ENCODE measurements around the gene PRR14.

The PRR14 gene

GRCh38 chr16:30650369-30651123 is at the start of gene PRR14:
Gene PRR14 (plus strand): TSS chr16:30650960. CDS start chr16:30651646, 686 bp downstream.
- Histone ChIP-seq H3K27me3 (replicated peaks; ENCODE audit: control insufficient read depth, insufficient read depth, low read length) (no peaks in the 10 kb centered on the region), H3K4me1 (ENCODE audit: control insufficient read depth, insufficient read depth, low read length) (peaks cover 14% of the 10 kb centered on the region), H3K9me3 (ENCODE audit: control insufficient read depth, low read length) (no peaks in the 10 kb centered on the region), H3K36me3 (ENCODE audit: control insufficient read depth, insufficient read depth, low read length, severe bottlenecking) (peaks cover 24% of the 10 kb centered on the region), H3K4me3 (ENCODE audit: low read length) (peak within 1 kb of the TSS; percentile 96), H3K9ac (ENCODE audit: low read length) (peak within 1 kb of the TSS; percentile 93)
- DNase-seq (ENCODE audit: low read depth), result peak; percentile 99

- no peak for DNase-seq (ENCODE audit: low read depth)
- H3K4me3 ChIP-seq (ENCODE audit: low read length), result no peak overlapping the region
- peaks cover 32% of the 10 kb centered on the region for H3K36me3 ChIP-seq (ENCODE audit: control insufficient read depth, insufficient read depth, low read length, severe bottlenecking)
- peaks cover 22% of the 10 kb centered on the region for H3K4me1 ChIP-seq (ENCODE audit: control insufficient read depth, insufficient read depth, low read length)
- no peaks in the 10 kb centered on the region for H3K27me3 ChIP-seq (replicated peaks; ENCODE audit: control insufficient read depth, insufficient read depth, low read length)
- H3K9me3 ChIP-seq (ENCODE audit: control insufficient read depth, low read length), result no peaks in the 10 kb centered on the region
- no peak overlapping the region for H3K9ac ChIP-seq (ENCODE audit: low read length)
These were observed 48.8 kb upstream of the PRR14 start for GRCh38 chr16:30601966-30602365.

- no peaks in the 10 kb centered on the region for H3K9me3 ChIP-seq (ENCODE audit: control insufficient read depth, low read length)
These were observed 48.0 kb upstream of the PRR14 start for GRCh38 chr16:30602616-30603277.

GRCh38 chr16:30603945-30604315 is 46.8 kb upstream of the PRR14 start:
- H3K9ac ChIP-seq (ENCODE audit: low read length), result no peak overlapping the region
- H3K4me3 ChIP-seq (ENCODE audit: low read length), result no peak overlapping the region
- peaks cover 23% of the 10 kb centered on the region for H3K4me1 ChIP-seq (ENCODE audit: control insufficient read depth, insufficient read depth, low read length)
- H3K36me3 ChIP-seq (ENCODE audit: control insufficient read depth, insufficient read depth, low read length, severe bottlenecking), result peaks cover 35% of the 10 kb centered on the region
- H3K27me3 ChIP-seq (replicated peaks; ENCODE audit: control insufficient read depth, insufficient read depth, low read length), result no peaks in the 10 kb centered on the region
- no peak for DNase-seq (ENCODE audit: low read depth)
- H3K9me3 ChIP-seq (ENCODE audit: control insufficient read depth, low read length), result no peaks in the 10 kb centered on the region

More at GRCh38 chr16:30602616-30603277, 48.0 kb upstream of the PRR14 start:
- Histone ChIP-seq H3K36me3 (ENCODE audit: control insufficient read depth, insufficient read depth, low read length, severe bottlenecking) (peaks cover 35% of the 10 kb centered on the region), H3K9ac (ENCODE audit: low read length) (peak overlapping the region; percentile 48), H3K4me3 (ENCODE audit: low read length) (no peak overlapping the region), H3K4me1 (ENCODE audit: control insufficient read depth, insufficient read depth, low read length) (peaks cover 22% of the 10 kb centered on the region), H3K27me3 (replicated peaks; ENCODE audit: control insufficient read depth, insufficient read depth, low read length) (no peaks in the 10 kb centered on the region)
- peak; percentile 66 for DNase-seq (ENCODE audit: low read depth)

- Histone ChIP-seq H3K4me3 (ENCODE audit: low read length) (no peak overlapping the region), H3K27me3 (replicated peaks; ENCODE audit: control insufficient read depth, insufficient read depth, low read length) (no peaks in the 10 kb centered on the region), H3K36me3 (ENCODE audit: control insufficient read depth, insufficient read depth, low read length, severe bottlenecking) (peaks cover 35% of the 10 kb centered on the region), H3K4me1 (ENCODE audit: control insufficient read depth, insufficient read depth, low read length) (peaks cover 28% of the 10 kb centered on the region), H3K9me3 (ENCODE audit: control insufficient read depth, low read length) (no peaks in the 10 kb centered on the region), H3K9ac (ENCODE audit: low read length) (no peak overlapping the region)
- DNase-seq (ENCODE audit: low read depth), result no peak
These were observed 46.3 kb upstream of the PRR14 start for GRCh38 chr16:30604316-30604947.

GRCh38 chr16:30605158-30605557 is 45.6 kb upstream of the PRR14 start:
- Histone ChIP-seq H3K9me3 (ENCODE audit: control insufficient read depth, low read length) (no peaks in the 10 kb centered on the region), H3K9ac (ENCODE audit: low read length) (no peak overlapping the region), H3K4me3 (ENCODE audit: low read length) (no peak overlapping the region), H3K27me3 (replicated peaks; ENCODE audit: control insufficient read depth, insufficient read depth, low read length) (no peaks in the 10 kb centered on the region), H3K36me3 (ENCODE audit: control insufficient read depth, insufficient read depth, low read length, severe bottlenecking) (peaks cover 35% of the 10 kb centered on the region), H3K4me1 (ENCODE audit: control insufficient read depth, insufficient read depth, low read length) (peaks cover 29% of the 10 kb centered on the region)
- DNase-seq (ENCODE audit: low read depth), result no peak

- peaks cover 29% of the 10 kb centered on the region for H3K4me1 ChIP-seq (ENCODE audit: control insufficient read depth, insufficient read depth, low read length)
- no peak overlapping the region for H3K4me3 ChIP-seq (ENCODE audit: low read length)
- H3K27me3 ChIP-seq (replicated peaks; ENCODE audit: control insufficient read depth, insufficient read depth, low read length), result no peaks in the 10 kb centered on the region
- H3K36me3 ChIP-seq (ENCODE audit: control insufficient read depth, insufficient read depth, low read length, severe bottlenecking), result peaks cover 35% of the 10 kb centered on the region
- no peak overlapping the region for H3K9ac ChIP-seq (ENCODE audit: low read length)
- no peak for DNase-seq (ENCODE audit: low read depth)
- no peaks in the 10 kb centered on the region for H3K9me3 ChIP-seq (ENCODE audit: control insufficient read depth, low read length)
These were observed 44.8 kb upstream of the PRR14 start for GRCh38 chr16:30606004-30606403.

GRCh38 chr16:30609002-30609925 is 41.5 kb upstream of the PRR14 start:
- peaks cover 8% of the 10 kb centered on the region for H3K4me1 ChIP-seq (ENCODE audit: control insufficient read depth, insufficient read depth, low read length)
- peak overlapping the region; percentile 97 for H3K9ac ChIP-seq (ENCODE audit: low read length)
- no peaks in the 10 kb centered on the region for H3K27me3 ChIP-seq (replicated peaks; ENCODE audit: control insufficient read depth, insufficient read depth, low read length)
- peak overlapping the region; percentile 91 for H3K4me3 ChIP-seq (ENCODE audit: low read length)
- H3K36me3 ChIP-seq (ENCODE audit: control insufficient read depth, insufficient read depth, low read length, severe bottlenecking), result peaks cover 24% of the 10 kb centered on the region
- H3K9me3 ChIP-seq (ENCODE audit: control insufficient read depth, low read length), result no peaks in the 10 kb centered on the region
- no peak for DNase-seq (ENCODE audit: low read depth)

- DNase-seq (ENCODE audit: low read depth), result peak; percentile 98
- H3K27me3 ChIP-seq (replicated peaks; ENCODE audit: control insufficient read depth, insufficient read depth, low read length), result no peaks in the 10 kb centered on the region
- no peaks in the 10 kb centered on the region for H3K9me3 ChIP-seq (ENCODE audit: control insufficient read depth, low read length)
- peaks cover 8% of the 10 kb centered on the region for H3K4me1 ChIP-seq (ENCODE audit: control insufficient read depth, insufficient read depth, low read length)
- peak within 1 kb of the TSS; percentile 97 for H3K9ac ChIP-seq (ENCODE audit: low read length)
- peaks cover 14% of the 10 kb centered on the region for H3K36me3 ChIP-seq (ENCODE audit: control insufficient read depth, insufficient read depth, low read length, severe bottlenecking)
- H3K4me3 ChIP-seq (ENCODE audit: low read length), result peak within 1 kb of the TSS; percentile 91
These were observed 40.6 kb upstream of the PRR14 start, which contains the start of gene ZNF689 for GRCh38 chr16:30609926-30610839. Gene ZNF689 (minus strand): TSS chr16:30610389. CDS start chr16:30610041, 348 bp downstream.

Measured in adipocyte (in vitro differentiated cells).